Fibroblast of villous mesenchyme (primary cell): ENCODE measurements around the gene CNIH1. TPM values are rescaled to one million over a fixed set of nuclear protein-coding genes. Genes with fewer than 3 reads are reported as not detected.
"Not testable (repeated sequence)": the region's sequence is repeated elsewhere in the genome, so short reads cannot be mapped to it uniquely, and the experiment has no call there.

ENCODE experiments used
- DNase-seq: peaks from one replicate; pipeline ENCODE4 v3.0.0-alpha.2; 2010; ENCODE audit warnings: low read depth
- H3K4me3 ChIP-seq: 2 replicates; pipeline ENCODE4 v1.5.1; 2011; ENCODE audit warnings: low read depth, mild to moderate bottlenecking, low read length
- total RNA-seq: library from RNA; depleted of rRNA; stranded (reverse); fragments of >200 nt; gene quantifications from 2 replicates; pipeline ENCODE4 v1.2.3, GENCODE V29; 2012
- TF ChIP-seq, protein P1 (sequence below): IDR thresholded peaks from 2 replicates; pipeline ENCODE4 v1.5.1; 2012; ENCODE audit warnings: low read depth, mild to moderate bottlenecking, low read length; ENCODE audit not compliant: insufficient read depth

Gene CNIH1
- total RNA-seq, 1 donor, result 94.1 TPM

DNA sequence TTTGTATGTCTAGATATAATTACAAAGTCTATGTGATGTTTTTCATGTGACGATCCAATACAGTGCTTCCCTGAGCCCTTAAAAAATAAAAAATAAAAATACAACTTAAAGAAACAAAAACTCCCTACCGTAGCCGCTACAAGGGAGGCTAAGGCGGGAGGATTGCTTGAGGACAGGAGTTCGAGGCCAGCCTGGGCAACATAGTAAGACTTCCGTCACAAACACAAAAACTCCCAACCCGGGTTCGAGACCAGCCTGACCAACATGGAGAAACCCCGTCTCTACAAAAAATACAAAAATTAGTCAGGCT, 45.0 kb downstream of the CNIH1 start:
- TF ChIP-seq, protein P1, sequence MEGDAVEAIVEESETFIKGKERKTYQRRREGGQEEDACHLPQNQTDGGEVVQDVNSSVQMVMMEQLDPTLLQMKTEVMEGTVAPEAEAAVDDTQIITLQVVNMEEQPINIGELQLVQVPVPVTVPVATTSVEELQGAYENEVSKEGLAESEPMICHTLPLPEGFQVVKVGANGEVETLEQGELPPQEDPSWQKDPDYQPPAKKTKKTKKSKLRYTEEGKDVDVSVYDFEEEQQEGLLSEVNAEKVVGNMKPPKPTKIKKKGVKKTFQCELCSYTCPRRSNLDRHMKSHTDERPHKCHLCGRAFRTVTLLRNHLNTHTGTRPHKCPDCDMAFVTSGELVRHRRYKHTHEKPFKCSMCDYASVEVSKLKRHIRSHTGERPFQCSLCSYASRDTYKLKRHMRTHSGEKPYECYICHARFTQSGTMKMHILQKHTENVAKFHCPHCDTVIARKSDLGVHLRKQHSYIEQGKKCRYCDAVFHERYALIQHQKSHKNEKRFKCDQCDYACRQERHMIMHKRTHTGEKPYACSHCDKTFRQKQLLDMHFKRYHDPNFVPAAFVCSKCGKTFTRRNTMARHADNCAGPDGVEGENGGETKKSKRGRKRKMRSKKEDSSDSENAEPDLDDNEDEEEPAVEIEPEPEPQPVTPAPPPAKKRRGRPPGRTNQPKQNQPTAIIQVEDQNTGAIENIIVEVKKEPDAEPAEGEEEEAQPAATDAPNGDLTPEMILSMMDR, result no peak

DNA sequence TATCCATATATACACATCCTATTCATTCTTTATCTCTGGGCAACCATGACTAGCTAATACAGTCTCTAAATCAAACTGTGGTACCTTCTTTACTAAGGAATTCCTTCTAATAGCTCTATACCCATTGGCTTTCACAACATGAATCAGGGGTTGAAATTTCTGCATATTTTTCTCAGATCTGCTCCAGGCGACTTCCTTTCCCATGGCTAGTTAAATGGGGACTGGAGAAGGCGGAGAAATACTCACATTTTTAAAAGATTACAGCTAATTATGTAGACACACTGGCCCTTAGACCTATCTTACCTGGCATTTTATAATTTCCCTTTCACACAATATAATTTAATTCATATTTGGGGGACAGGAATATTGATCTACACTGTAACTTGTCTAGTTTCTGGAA, 45.5 kb downstream of the CNIH1 start:
- DNase-seq, result no peak
- no peak overlapping the region for H3K4me3 ChIP-seq
- TF ChIP-seq, protein P1, result no peak

More for the DNA sequence above, 45.0 kb downstream of the CNIH1 start:
- peak overlapping the region; percentile 94 for H3K4me3 ChIP-seq
- DNase-seq, result no peak

DNA sequence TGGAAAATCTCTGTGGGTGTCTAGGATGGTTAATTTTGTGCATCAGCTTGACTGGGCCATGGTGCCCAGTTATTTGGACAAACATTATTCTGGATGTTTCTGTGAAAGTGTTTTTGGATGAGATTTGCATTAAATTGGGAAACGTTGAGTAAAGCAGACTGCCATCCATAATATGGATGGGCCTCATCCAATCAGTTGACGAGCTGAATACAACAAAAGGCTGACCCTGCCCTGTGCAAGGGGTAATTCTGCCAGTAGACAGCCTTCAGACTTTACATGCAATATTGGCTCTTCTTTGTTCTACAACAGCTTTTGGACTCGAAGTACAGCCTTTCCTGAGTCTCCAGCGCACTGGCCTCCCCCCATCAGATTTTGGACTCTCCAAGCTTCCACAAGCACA, 45.9 kb downstream of the CNIH1 start:
- TF ChIP-seq, protein P1, result no peak
- no peak overlapping the region for H3K4me3 ChIP-seq
- DNase-seq, result no peak

DNA sequence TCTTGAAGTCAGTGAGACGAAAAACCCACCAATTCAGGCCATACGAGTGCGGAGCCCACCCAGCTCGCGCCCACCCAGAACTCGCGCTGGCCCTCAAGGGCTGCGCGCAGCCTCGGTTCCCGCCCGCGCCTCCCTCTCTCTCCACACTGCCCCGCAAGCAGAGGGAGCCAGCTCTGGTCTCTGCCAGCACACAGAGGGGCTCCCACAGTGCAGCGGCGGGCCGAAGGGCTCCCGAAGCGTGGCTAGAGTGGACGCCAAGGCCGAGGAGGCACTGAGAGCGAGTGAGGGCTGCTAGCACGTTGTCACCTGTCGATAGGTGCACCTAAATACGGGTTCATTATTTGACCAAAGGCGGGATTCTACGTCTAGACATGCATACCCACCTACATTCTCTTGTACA, 46.6 kb downstream of the CNIH1 start:
- H3K4me3 ChIP-seq, result no peak overlapping the region
- TF ChIP-seq, protein P1, result no peak
- no peak for DNase-seq

DNA sequence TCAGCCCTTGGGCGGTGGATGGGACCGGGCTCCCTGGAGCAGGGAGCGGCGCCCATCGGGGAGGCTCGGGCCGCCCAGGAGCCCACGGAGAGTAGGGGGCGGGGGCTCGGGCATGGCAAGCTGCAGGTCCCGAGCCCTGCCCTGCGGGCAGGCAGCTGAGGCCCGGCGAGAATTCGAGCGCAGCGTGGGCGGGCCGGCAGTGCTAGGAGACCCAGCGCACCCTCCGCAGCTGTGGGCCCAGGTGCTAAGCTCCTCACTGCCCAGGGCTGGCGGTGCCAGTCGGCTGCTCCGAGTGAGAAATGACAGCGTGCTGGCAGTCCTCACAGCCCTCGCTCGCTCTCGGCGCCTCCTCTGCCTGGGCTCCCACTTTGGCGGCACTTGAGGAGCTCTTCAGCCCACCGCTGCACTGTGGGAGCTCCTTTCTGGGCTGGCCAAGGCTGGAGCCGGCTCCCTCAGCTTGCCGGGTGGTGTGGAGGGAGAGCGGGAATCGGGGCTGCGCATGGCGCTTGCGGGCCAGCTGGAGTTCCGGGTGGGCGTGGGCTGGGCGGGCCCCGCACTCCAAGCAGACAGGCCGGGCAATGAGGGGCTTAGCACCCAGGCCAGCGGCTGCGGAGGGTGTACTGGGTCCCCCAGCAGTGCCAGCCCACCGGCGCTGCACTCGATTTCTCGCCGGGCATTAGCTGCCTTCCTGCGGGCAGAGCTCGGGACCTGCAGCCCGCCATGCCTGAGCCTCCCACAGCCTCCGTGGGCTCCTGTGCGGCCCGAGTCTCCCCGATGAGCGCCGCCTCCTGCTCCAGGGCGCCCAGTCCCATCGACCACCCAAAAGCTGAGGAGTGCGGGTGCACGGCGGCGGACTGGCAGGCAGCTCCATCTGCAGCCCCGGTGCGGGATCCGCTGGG, 47.9 kb downstream of the CNIH1 start:
- not testable (repeated sequence) for H3K4me3 ChIP-seq, DNase-seq

DNA sequence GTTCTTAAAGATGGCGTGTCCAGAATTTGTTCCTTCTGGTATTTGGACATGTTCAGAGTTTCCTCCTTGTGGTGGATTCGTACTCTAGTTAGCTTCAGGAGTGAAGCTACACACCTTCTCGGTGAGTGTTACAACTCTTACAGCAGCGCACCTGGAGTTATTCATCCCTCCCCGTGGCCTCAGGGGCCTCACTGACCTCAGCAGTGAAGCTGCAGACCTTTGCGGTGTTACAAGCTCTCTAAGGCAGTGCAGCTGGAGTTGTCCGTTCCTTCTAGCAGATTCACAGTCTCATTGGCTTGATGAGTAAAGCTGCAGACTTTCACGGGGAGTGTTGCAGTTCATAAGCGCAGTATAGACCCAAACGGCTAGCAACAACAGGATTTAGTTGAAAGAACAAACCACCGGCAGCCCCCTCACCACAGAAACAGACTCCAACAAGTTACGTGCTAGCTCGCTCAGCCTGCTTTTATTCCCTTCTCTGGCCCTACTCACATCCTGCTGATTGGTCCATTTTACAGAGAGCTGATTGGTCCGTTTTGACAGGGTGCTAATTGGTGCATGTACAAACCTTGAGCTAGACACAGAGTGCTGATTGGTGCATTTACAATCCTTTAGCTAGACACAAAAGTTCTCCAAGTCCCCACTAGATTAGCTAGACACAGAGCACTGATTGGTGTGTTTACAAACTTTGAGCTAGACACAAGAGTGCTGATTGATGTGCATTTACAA, 48.9 kb downstream of the CNIH1 start:
- H3K4me3 ChIP-seq, result no peak overlapping the region
- no peak for DNase-seq
- TF ChIP-seq, protein P1, result no peak

DNA sequence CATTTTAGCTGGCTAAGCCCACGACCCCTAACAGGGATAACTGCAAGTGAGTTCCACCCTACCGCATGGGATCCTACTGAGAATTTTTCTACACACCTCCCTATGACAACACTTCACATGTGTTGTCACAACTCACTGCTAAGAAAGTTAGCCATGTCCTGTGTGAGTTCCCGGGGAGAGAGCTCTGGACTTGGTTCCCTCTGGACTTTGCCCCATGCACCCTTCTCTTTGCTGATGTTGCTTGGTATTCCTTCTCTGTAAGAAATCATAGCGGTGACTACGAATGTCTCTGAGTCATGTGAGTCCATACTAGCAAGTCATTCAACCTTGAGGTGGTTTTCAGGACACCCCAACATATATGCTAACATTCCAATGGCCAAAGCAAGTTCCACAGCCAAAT, 53.8 kb downstream of the CNIH1 start:
- DNase-seq, result no peak
- TF ChIP-seq, protein P1, result no peak
- H3K4me3 ChIP-seq, result no peak overlapping the region
